Stomach (tissue), 9 donors: Measurements from ENCODE around the gene NTRK3. TPM values are rescaled to one million over a fixed set of nuclear protein-coding genes. Genes with fewer than 3 reads are reported as not detected.

Experiments used
- DNase-seq, 2 donors: peaks; one replicate each; pipeline versions ENCODE4 v3.0.0 to v3.0.0-alpha.2; 2013 to 2019
- H3K27ac ChIP-seq, 5 donors: fragments of 200-600 bp in 4 of 5; sonication (generic) in 4 of 5; one replicate each; pipeline ENCODE4 v1.5.1; 2013 to 2019; ENCODE audit warnings: mild to moderate bottlenecking in 1 of 5, moderate library complexity in 1 of 5
- H3K27me3 ChIP-seq, 3 donors: fragments of 200-600 bp; sonication (generic); one replicate each; pipeline ENCODE4 v1.5.1; 2017 to 2019; ENCODE audit warnings: mixed run types in 1 of 3
- H3K36me3 ChIP-seq, 4 donors: fragments of 200-600 bp; sonication (generic); 1 replicate in 3 of 4; 2 replicates in 1 of 4; pipeline ENCODE4 v1.5.1; 2016 to 2019
- H3K4me1 ChIP-seq, 4 donors: fragments of 200-600 bp; sonication (generic); one replicate each; pipeline ENCODE4 v1.5.1; 2016 to 2019
- H3K4me3 ChIP-seq, 4 donors: fragments of 200-600 bp; sonication (generic) in 3 of 4; one replicate each; pipeline ENCODE4 v1.5.1; 2016 to 2019; ENCODE audit warnings: mild to moderate bottlenecking in 1 of 4
- H3K9me3 ChIP-seq, 4 donors: fragments of 200-600 bp; sonication (generic); one replicate each; pipeline ENCODE4 v1.5.1; 2016 to 2019
- EP300 ChIP-seq: sonication (generic); formaldehyde crosslinking; IDR thresholded peaks from one replicate; pipeline ENCODE4 v1.6.1; 2017; ENCODE audit warnings: antibody characterized with exemption
- POLR2A ChIP-seq, 4 donors: fragments of 450-650 bp; IDR thresholded peaks; one replicate each; pipeline ENCODE4 v1.6.1; 2016; ENCODE audit warnings: antibody characterized with exemption in 4 of 4, control low read depth in 2 of 4, mild to moderate bottlenecking in 1 of 4, moderate library complexity in 1 of 4
- POLR2AphosphoS5 ChIP-seq, 3 donors: sonication (generic); formaldehyde crosslinking; IDR thresholded peaks; one replicate each; pipeline ENCODE4 v1.6.1; 2016; ENCODE audit warnings: antibody characterized with exemption in 3 of 3
- WGBS, 5 donors: extraction: QIAGEN DNeasy Blood & Tissue Kit in 3 of 5; methylation state at CpG; one replicate each; pipeline versions ENCODE4 v1.1.5 to v1.1.7; 2013 to 2018; 5-methylcytosine and 5-hydroxymethylcytosine counted together
- intact Hi-C: fragments of 100-400 bp; cut with DNase I; formaldehyde crosslinking; loops from one replicate; pipeline ENCODE4 v1.15.1; 2023; ENCODE audit warnings: low total_unique reads
- polyA plus RNA-seq, 3 donors: library from polyadenylated mRNA; stranded (reverse); fragments of 200-250 nt; gene quantifications; one replicate each; pipeline ENCODE4 v1.2.3, GENCODE V29; 2013
- total RNA-seq, 5 donors: library from RNA; depleted of rRNA; stranded (reverse); fragments of >200 nt; gene quantifications; one replicate each; pipeline versions ENCODE4 v1.1.0 to v1.2.3, GENCODE V29; 2014 to 2016
- TF ChIP-seq, protein P1 (sequence below), 7 experiments: fragments of 450-650 bp in 4 of 7; fragments of 200-600 bp in 3 of 7; sonication (generic) in 3 of 7; IDR thresholded peaks; one replicate each; pipeline ENCODE4 v1.5.1; 2016 to 2019; ENCODE audit warnings: antibody characterized with exemption in 7 of 7, control low read depth in 2 of 7, mild to moderate bottlenecking in 1 of 7
- donor health status: healthy with polysubstance abuse.
- donor health status: Bipolar disorder and iron deficiency.
- donor health status: healthy.

The NTRK3 gene
- total and polyA plus RNA-seq, 8 donors: under 0.01 to 18.2 (median 1.0) TPM; not detected in 1

DNA sequence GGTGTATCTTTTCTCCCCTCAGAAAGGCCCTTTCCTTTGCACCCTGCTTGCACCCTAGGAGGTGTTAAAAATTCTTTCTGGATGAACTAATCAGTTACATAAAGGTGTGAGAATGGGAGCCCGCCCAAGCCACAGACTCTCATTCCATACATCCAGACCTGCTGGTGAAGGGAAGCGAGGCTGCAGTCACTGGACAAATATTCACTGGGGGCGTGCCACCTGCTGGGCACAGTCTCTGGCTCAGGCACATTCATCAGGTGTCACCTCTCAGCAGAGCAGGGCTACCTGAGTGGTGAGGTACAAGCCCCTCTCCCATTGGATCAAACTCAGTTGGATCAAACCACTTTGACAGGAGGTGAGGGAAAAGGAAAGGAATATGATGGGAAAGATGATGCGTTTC is 52.0 kb downstream of the NTRK3 start:
- Histone ChIP-seq H3K4me1 (no peaks in the 10 kb centered on the region), H3K27ac (no peak overlapping the region), H3K9me3 (no peaks in the 10 kb centered on the region), H3K27me3 (peaks cover 0 to 20% (median 0%) of the 10 kb centered on the region in 3 donors), H3K4me3 (no peak overlapping the region), H3K36me3 (no peaks in the 10 kb centered on the region)
- 59 to 72% (median 65%) methylated on average over 4 of the region's 4 CpGs for WGBS, 5 donors
- intact Hi-C loops: no loop called here
- no peak for DNase-seq
- TF ChIP-seq EP300: no peak
- TF ChIP-seq, protein P1, sequence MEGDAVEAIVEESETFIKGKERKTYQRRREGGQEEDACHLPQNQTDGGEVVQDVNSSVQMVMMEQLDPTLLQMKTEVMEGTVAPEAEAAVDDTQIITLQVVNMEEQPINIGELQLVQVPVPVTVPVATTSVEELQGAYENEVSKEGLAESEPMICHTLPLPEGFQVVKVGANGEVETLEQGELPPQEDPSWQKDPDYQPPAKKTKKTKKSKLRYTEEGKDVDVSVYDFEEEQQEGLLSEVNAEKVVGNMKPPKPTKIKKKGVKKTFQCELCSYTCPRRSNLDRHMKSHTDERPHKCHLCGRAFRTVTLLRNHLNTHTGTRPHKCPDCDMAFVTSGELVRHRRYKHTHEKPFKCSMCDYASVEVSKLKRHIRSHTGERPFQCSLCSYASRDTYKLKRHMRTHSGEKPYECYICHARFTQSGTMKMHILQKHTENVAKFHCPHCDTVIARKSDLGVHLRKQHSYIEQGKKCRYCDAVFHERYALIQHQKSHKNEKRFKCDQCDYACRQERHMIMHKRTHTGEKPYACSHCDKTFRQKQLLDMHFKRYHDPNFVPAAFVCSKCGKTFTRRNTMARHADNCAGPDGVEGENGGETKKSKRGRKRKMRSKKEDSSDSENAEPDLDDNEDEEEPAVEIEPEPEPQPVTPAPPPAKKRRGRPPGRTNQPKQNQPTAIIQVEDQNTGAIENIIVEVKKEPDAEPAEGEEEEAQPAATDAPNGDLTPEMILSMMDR (IDR thresholded peaks at IDR 0.05): no peak
- TF ChIP-seq POLR2AphosphoS5 (IDR thresholded peaks at IDR 0.05): no peak

DNA sequence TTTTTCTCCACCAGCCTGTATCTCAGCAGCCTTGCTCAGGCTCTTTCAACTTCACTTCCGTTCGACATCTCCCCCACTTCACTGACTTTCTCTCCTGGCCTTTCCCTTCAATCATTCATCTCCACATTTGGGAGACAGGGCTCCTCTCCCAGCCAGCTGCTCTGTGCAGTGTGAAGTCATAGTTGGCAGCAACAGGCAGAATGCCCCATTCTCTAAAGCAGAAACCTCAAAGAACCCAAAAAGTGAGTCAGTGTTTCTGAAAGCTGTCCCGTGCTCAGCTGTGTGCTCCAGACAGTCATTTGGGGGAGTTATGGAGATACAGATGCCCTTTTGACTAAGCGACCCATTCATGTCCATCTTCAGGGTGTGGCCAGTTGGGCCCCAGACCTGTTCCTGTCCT is 54.3 kb downstream of the NTRK3 start:
- H3K27me3 ChIP-seq: peaks cover 0 to 8% (median 0%) of the 10 kb centered on the region in 3 donors
- WGBS, 5 donors: 59 to 75% (median 67%) methylated on average over 4 of the region's 4 CpGs
- H3K36me3 ChIP-seq: no peaks in the 10 kb centered on the region
- H3K9me3 ChIP-seq: no peaks in the 10 kb centered on the region
- H3K4me1 ChIP-seq: no peaks in the 10 kb centered on the region
- DNase-seq: no peak
- TF ChIP-seq POLR2AphosphoS5 (IDR thresholded peaks at IDR 0.05): no peak
- TF ChIP-seq EP300: no peak
- TF ChIP-seq, protein P1 (IDR thresholded peaks at IDR 0.05): no peak
- H3K4me3 ChIP-seq: no peak overlapping the region
- intact Hi-C loops: no loop called here
- H3K27ac ChIP-seq: no peak overlapping the region

DNA sequence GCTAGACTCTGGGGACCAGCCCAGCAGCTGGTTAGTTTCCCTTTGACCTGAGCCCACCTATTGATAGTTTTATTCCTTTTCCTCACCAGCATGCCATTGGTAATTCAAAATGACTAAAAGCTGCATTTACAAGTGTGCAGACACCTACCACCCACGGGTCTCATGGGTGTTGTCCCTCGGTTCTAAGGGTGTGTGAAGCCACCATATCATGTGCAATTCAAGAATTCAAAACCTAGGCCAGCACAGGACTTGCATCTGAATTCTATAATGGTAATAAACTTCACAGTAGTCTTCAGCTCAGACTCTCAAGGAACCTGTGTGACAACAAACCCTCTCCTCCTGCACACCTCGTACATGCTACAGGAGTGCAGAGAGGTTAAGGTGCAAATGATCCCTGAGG is 55.3 kb downstream of the NTRK3 start:
- H3K4me3 ChIP-seq: no peak overlapping the region
- H3K9me3 ChIP-seq: no peaks in the 10 kb centered on the region
- 62 to 72% (median 64%) methylated on average over 3 of the region's 3 CpGs for WGBS, 5 donors
- no peaks in the 10 kb centered on the region for H3K36me3 ChIP-seq
- no peaks in the 10 kb centered on the region for H3K4me1 ChIP-seq
- no peak for DNase-seq
- TF ChIP-seq EP300: no peak
- TF ChIP-seq, protein P1 (IDR thresholded peaks at IDR 0.05): no peak
- H3K27ac ChIP-seq: no peak overlapping the region
- peaks cover 0 to 8% (median 0%) of the 10 kb centered on the region in 3 donors for H3K27me3 ChIP-seq
- intact Hi-C loops: no loop called here

DNA sequence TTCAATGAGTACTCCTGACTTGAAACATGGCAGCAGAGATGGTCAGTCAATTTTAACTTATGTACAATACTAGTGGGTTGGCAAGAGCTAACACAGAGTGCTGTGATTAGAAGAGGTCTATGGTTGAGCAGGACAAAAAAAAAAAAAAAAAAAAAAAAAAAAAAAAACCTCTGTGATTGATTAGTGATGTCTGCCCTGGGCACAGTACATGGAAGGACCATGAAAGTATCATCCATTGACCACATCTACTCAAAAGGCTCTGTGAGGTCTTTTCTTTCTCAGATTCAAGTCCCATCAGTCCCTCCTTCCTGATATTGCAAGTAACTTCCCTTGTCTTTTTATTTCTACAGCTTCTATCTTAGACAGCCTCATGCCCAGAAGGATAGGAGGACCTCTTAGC is 59.6 kb downstream of the NTRK3 start:
- no peak for DNase-seq
- intact Hi-C loops: no loop called here
- Histone ChIP-seq H3K27ac (no peak overlapping the region), H3K4me1 (no peaks in the 10 kb centered on the region), H3K9me3 (no peaks in the 10 kb centered on the region), H3K27me3 (peaks cover 0 to 13% (median 0%) of the 10 kb centered on the region in 3 donors), H3K36me3 (no peaks in the 10 kb centered on the region), H3K4me3 (no peak overlapping the region)
- no peak for TF ChIP-seq EP300
- TF ChIP-seq, protein P1 (IDR thresholded peaks at IDR 0.05): no peak

DNA sequence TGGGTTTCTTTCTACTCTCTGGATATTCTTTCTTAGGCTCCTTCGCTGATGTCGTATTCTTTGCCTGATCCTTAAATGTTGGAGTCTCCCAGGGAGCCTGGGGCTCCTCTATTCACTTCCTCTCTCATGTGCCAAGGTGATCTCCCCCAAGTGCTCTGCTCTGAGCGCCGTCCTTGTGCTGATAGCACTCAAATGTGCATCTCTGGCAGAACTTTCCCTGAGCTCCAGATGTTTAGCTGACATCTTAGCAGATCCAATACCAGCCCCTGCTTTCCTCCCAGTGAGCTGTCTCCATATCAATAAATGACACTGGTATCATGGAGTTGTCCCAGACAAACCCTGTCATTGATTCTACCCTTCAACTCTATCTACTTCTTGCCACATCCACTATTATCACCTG is 62.4 kb downstream of the NTRK3 start:
- peaks cover 0 to 9% (median 0%) of the 10 kb centered on the region in 3 donors for H3K27me3 ChIP-seq
- no peak for DNase-seq
- TF ChIP-seq POLR2AphosphoS5 (IDR thresholded peaks at IDR 0.05) (no peak), EP300 (no peak), POLR2A (IDR thresholded peaks at IDR 0.05) (no peak)
- TF ChIP-seq, protein P1 (IDR thresholded peaks at IDR 0.05): no peak
- H3K4me1 ChIP-seq: no peaks in the 10 kb centered on the region
- no peak overlapping the region for H3K27ac ChIP-seq
- WGBS, 5 donors: 85 to 93% (median 90%) methylated on average over 4 of the region's 4 CpGs
- no peaks in the 10 kb centered on the region for H3K9me3 ChIP-seq
- intact Hi-C loops: no loop called here
- no peaks in the 10 kb centered on the region for H3K36me3 ChIP-seq
- no peak overlapping the region for H3K4me3 ChIP-seq
